Neural crest cell (in vitro differentiated cells): ENCODE results near the gene KDM4C. TPM values are rescaled to one million over a fixed set of nuclear protein-coding genes. Genes with fewer than 3 reads are reported as not detected.

Source experiments
- DNase-seq: peaks from one replicate; pipeline ENCODE4 v3.0.0; 2021; ENCODE audit warnings: low read depth, mixed read lengths, low spot score
- H3K27ac Mint-ChIP-seq: one replicate; pipeline ENCODE4 v1.8.0; 2021; ENCODE audit warnings: mild to moderate bottlenecking, mixed read lengths; ENCODE audit not compliant: unreplicated experiment
- H3K27me3 Mint-ChIP-seq: 2 replicates; pipeline ENCODE4 v1.8.0; 2021; ENCODE audit warnings: low read depth, mild to moderate bottlenecking, mixed read lengths
- H3K36me3 Mint-ChIP-seq: 2 replicates; pipeline ENCODE4 v1.8.0; 2021; ENCODE audit warnings: low read depth, mild to moderate bottlenecking, mixed read lengths
- H3K4me1 Mint-ChIP-seq: 2 replicates; pipeline ENCODE4 v1.8.0; 2021; ENCODE audit warnings: mixed read lengths
- H3K4me3 Mint-ChIP-seq: one replicate; pipeline ENCODE4 v1.8.0; 2021; ENCODE audit warnings: mild to moderate bottlenecking, mixed read lengths
- H3K9me3 Mint-ChIP-seq: 2 replicates; pipeline ENCODE4 v1.8.0; 2021; ENCODE audit warnings: mixed read lengths
- CTCF ChIP-seq: fragments of 200-600 bp; sonication (generic); conservative IDR thresholded peaks from 2 replicates; pipeline ENCODE4 v1.5.0; 2021; ENCODE audit warnings: antibody characterized with exemption, mild to moderate bottlenecking
- total RNA-seq: library from RNA; stranded (reverse); gene quantifications from 2 replicates; pipeline ENCODE4 v1.2.1, GENCODE V29; 2021

The KDM4C gene
- total RNA-seq, 1 donor from 2014 or later = 11.2 TPM

- Mint-ChIP-seq H3K9me3 (peaks cover 8% of the 10 kb centered on the region), H3K4me3 (no peak overlapping the region), H3K36me3 (peaks cover 8% of the 10 kb centered on the region), H3K4me1 (peaks cover 6% of the 10 kb centered on the region), H3K27ac (no peak overlapping the region), H3K27me3 (no peaks in the 10 kb centered on the region)
- no peak for TF ChIP-seq CTCF
- no peak for DNase-seq
Observed at GRCh38 chr9:7161469-7161868, 403.7 kb downstream of the KDM4C start.

DNA sequence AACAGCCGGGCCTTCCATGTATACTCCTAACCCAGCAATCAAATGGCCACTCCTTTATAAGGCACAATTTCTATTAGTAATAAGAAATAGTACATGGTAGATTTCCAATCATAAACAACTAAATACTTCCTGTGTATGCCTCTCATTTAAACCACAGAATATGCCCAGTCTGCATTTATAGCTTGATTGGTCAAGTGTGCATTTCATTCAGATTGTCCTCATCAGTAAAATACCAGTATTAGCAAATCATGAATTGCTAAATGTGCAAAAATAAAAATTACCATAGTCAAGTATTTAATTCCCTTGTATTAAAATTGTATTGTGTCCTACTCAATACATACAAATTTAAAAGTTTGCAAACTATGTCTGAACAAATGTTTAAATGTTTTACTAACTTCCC, 406.2 kb downstream of the KDM4C start:
- no peak for DNase-seq
- peaks cover 6% of the 10 kb centered on the region for H3K4me1 Mint-ChIP-seq
- no peak for TF ChIP-seq CTCF
- H3K27ac Mint-ChIP-seq = no peak overlapping the region
- no peak overlapping the region for H3K4me3 Mint-ChIP-seq
- no peaks in the 10 kb centered on the region for H3K27me3 Mint-ChIP-seq
- no peaks in the 10 kb centered on the region for H3K36me3 Mint-ChIP-seq
- H3K9me3 Mint-ChIP-seq = no peaks in the 10 kb centered on the region

DNA sequence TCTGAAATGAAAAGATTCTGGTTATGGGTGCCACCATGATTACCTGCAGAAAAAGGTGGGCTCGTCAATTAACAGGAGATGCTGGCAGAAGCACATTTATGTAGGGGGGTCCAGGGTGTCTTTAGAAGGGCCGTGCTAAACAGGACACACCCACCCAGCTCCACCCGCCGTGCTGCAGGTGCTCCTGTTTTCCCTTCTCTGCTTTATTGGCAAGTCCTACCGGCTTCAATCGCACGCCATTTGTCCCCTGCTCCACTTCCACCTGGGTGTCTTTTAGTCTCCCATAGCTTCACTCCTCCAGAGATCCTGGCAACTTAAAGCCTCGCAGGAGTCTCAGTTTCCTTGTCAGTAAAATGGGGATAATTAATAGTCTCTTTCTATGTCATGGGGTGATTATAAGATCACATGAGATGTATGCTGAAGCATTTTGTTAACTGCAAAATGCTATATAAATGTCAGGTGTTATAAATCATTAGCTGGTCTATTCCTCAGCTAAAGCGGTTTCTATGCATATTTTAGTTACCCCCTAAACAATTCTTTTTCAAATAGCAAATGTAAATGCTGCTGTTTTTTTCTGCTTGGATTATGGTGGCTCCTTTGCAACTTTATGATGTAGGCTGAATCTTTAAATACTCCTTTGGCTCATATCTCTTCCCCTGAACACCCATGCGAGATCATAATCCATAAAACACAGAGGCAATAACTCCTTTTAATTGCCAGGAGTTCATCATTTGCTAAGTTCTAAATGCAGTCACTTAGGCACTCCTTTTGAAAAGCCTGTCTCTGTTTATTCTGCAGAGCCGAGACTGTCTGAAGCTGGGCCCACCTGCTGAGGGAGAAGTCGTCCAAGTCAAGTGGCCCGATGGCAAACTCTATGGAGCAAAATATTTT, 406.9 kb downstream of the KDM4C start:
- Mint-ChIP-seq H3K36me3 (no peaks in the 10 kb centered on the region), H3K9me3 (no peaks in the 10 kb centered on the region), H3K27me3 (no peaks in the 10 kb centered on the region), H3K27ac (no peak overlapping the region), H3K4me3 (no peak overlapping the region), H3K4me1 (peaks cover 9% of the 10 kb centered on the region)
- no peak for TF ChIP-seq CTCF
- no peak for DNase-seq

DNA sequence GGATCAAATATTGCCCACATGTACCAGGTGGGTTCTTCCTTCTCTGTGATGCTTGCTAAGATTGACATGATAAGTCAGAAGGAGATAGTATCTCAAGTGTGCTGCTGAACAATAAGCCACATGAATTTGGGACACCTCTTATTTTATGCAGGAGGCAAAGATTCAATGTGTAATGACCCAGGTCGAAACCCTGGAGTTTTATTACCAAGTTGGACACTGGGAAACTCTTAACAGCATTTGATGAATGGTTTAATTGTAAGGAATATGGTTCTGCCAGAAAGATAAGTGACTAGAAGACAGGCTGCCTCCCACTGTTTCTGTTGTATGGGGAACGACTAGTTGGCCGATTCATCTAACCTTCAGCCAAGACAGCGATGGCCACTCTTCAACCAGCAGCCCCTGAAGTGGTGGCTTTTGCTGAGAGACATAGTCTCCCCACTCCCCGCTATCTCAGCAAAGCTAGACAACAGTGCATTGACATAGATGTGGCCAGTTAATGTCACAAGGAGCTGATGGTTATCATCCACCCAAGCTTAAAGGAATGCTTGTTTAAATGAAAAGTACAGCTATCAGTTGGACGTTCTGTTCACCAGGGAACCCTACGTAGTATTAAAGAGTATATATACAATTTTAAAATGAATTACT, 407.7 kb downstream of the KDM4C start:
- H3K4me3 Mint-ChIP-seq = no peak overlapping the region
- no peak for TF ChIP-seq CTCF
- no peaks in the 10 kb centered on the region for H3K36me3 Mint-ChIP-seq
- H3K27me3 Mint-ChIP-seq = no peaks in the 10 kb centered on the region
- peaks cover 14% of the 10 kb centered on the region for H3K4me1 Mint-ChIP-seq
- no peak for DNase-seq
- H3K27ac Mint-ChIP-seq = no peak overlapping the region
- H3K9me3 Mint-ChIP-seq = no peaks in the 10 kb centered on the region

- H3K27me3 Mint-ChIP-seq = no peaks in the 10 kb centered on the region
- no peak overlapping the region for H3K27ac Mint-ChIP-seq
- no peak for TF ChIP-seq CTCF
- no peak for DNase-seq
- H3K4me1 Mint-ChIP-seq = peaks cover 17% of the 10 kb centered on the region
- no peaks in the 10 kb centered on the region for H3K9me3 Mint-ChIP-seq
- no peaks in the 10 kb centered on the region for H3K36me3 Mint-ChIP-seq
- H3K4me3 Mint-ChIP-seq = no peak overlapping the region
Observed at GRCh38 chr9:7166074-7166473, 408.3 kb downstream of the KDM4C start.
